Ishikawa (cell line): Measurements from ENCODE around the gene BTBD9.

Experiments used
- CREB1 ChIP-seq: IDR thresholded peaks from 2 replicates; pipeline ENCODE4 v1.6.1; 2012; ENCODE audit warnings: low read depth
- EGR1 ChIP-seq: IDR thresholded peaks from 2 replicates; pipeline ENCODE4 v1.6.1; 2012
- EP300 ChIP-seq: IDR thresholded peaks from 2 replicates; pipeline ENCODE4 v1.6.1; 2012; ENCODE audit warnings: borderline replicate concordance
- FOXM1 ChIP-seq: IDR thresholded peaks from 2 replicates; pipeline ENCODE4 v1.6.1; 2012; ENCODE audit warnings: low read depth, borderline replicate concordance
- NFIC ChIP-seq: IDR thresholded peaks from 2 replicates; pipeline ENCODE4 v1.6.1; 2012
- RAD21 ChIP-seq: IDR thresholded peaks from 2 replicates; pipeline ENCODE4 v1.6.1; 2012; ENCODE audit warnings: low read depth
- TAF1 ChIP-seq: IDR thresholded peaks from 2 replicates; pipeline ENCODE4 v1.6.1; 2012; ENCODE audit warnings: low read depth, mild to moderate bottlenecking
- YY1 ChIP-seq: IDR thresholded peaks from 2 replicates; pipeline ENCODE4 v1.6.1; 2012; ENCODE audit warnings: low read depth
- ZBTB7A ChIP-seq: IDR thresholded peaks from 2 replicates; pipeline ENCODE4 v1.6.1; 2012; ENCODE audit warnings: low read depth
- TF ChIP-seq, protein P1 (sequence below): IDR thresholded peaks from 2 replicates; pipeline ENCODE4 v1.6.1; 2012
- TF ChIP-seq, protein P2 (sequence below): IDR thresholded peaks from 2 replicates; pipeline ENCODE4 v1.6.1; 2012
- TF ChIP-seq, protein P3 (sequence below): IDR thresholded peaks from 2 replicates; pipeline ENCODE4 v1.6.1; 2012; ENCODE audit warnings: low read depth, mild to moderate bottlenecking

DNA sequence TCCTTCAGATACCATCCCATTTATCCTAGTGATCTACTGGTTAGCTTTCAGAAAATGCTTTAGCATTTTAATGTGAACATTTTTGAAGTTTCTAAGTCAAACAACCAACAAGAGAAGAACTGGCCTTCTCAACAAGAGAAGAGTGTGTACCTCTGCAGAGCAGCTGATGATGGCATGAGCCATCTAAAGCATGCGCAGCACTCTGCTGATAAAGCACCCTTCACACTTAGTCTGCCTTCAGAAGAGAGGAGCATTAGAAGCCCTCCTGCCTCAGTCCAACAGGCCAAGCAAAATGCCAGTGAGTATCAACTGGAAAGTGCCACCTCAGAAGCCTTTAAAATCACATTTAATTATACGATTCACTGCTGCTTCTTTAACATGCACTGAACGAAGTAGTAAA is 169.2 kb downstream of the BTBD9 start:
- TF ChIP-seq, protein P1, sequence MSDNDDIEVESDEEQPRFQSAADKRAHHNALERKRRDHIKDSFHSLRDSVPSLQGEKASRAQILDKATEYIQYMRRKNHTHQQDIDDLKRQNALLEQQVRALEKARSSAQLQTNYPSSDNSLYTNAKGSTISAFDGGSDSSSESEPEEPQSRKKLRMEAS: no peak
- no peak for TF ChIP-seq TAF1
- TF ChIP-seq, protein P2, sequence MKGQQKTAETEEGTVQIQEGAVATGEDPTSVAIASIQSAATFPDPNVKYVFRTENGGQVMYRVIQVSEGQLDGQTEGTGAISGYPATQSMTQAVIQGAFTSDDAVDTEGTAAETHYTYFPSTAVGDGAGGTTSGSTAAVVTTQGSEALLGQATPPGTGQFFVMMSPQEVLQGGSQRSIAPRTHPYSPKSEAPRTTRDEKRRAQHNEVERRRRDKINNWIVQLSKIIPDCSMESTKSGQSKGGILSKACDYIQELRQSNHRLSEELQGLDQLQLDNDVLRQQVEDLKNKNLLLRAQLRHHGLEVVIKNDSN: no peak
- TF ChIP-seq EP300: no peak
- no peak for TF ChIP-seq FOXM1
- no peak for TF ChIP-seq NFIC
- no peak for TF ChIP-seq CREB1
- TF ChIP-seq, protein P3, sequence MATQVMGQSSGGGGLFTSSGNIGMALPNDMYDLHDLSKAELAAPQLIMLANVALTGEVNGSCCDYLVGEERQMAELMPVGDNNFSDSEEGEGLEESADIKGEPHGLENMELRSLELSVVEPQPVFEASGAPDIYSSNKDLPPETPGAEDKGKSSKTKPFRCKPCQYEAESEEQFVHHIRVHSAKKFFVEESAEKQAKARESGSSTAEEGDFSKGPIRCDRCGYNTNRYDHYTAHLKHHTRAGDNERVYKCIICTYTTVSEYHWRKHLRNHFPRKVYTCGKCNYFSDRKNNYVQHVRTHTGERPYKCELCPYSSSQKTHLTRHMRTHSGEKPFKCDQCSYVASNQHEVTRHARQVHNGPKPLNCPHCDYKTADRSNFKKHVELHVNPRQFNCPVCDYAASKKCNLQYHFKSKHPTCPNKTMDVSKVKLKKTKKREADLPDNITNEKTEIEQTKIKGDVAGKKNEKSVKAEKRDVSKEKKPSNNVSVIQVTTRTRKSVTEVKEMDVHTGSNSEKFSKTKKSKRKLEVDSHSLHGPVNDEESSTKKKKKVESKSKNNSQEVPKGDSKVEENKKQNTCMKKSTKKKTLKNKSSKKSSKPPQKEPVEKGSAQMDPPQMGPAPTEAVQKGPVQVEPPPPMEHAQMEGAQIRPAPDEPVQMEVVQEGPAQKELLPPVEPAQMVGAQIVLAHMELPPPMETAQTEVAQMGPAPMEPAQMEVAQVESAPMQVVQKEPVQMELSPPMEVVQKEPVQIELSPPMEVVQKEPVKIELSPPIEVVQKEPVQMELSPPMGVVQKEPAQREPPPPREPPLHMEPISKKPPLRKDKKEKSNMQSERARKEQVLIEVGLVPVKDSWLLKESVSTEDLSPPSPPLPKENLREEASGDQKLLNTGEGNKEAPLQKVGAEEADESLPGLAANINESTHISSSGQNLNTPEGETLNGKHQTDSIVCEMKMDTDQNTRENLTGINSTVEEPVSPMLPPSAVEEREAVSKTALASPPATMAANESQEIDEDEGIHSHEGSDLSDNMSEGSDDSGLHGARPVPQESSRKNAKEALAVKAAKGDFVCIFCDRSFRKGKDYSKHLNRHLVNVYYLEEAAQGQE: no peak
- TF ChIP-seq ZBTB7A: no peak
- TF ChIP-seq EGR1: no peak
- TF ChIP-seq YY1: no peak
- no peak for TF ChIP-seq RAD21
